ENCODE results near the gene RBFOX2.
A peak's percentile ranks its signal among the peaks of the same experiment; 100 is the strongest.

Gene RBFOX2

GRCh38 chr22:35899736-35900135 lies 128.9 kb downstream of the RBFOX2 start:
- DNase-seq (ENCODE audit: low spot score): no peak

- DNase-seq (ENCODE audit: low spot score): no peak
Measured at GRCh38 chr22:35896111-35896705, 132.4 kb downstream of the RBFOX2 start.

- DNase-seq (ENCODE audit: low spot score): no peak
Measured at GRCh38 chr22:35894937-35895708, 133.5 kb downstream of the RBFOX2 start.

- no peak for DNase-seq (ENCODE audit: low spot score)
Measured at GRCh38 chr22:35894464-35894878, 134.2 kb downstream of the RBFOX2 start.

GRCh38 chr22:35893698-35894097 lies 134.9 kb downstream of the RBFOX2 start:
- DNase-seq (ENCODE audit: low spot score): no peak

- no peak for DNase-seq (ENCODE audit: low spot score)
Measured at GRCh38 chr22:35892192-35892591, 136.4 kb downstream of the RBFOX2 start.

- no peak for DNase-seq (ENCODE audit: low spot score)
Measured at GRCh38 chr22:35891442-35891841, 137.2 kb downstream of the RBFOX2 start.

- DNase-seq (ENCODE audit: low spot score): no peak
Measured at GRCh38 chr22:35889071-35889470, 139.6 kb downstream of the RBFOX2 start.

GRCh38 chr22:35888181-35888870 lies 140.3 kb downstream of the RBFOX2 start:
- no peak for DNase-seq (ENCODE audit: low spot score)

- DNase-seq (ENCODE audit: low spot score): no peak
Measured at GRCh38 chr22:35887296-35887875, 141.2 kb downstream of the RBFOX2 start.

GRCh38 chr22:35886309-35886708 lies 142.3 kb downstream of the RBFOX2 start:
- DNase-seq (ENCODE audit: low spot score): no peak

- DNase-seq (ENCODE audit: low spot score): no peak
Measured at GRCh38 chr22:35884529-35884928, 144.1 kb downstream of the RBFOX2 start.

- no peak for DNase-seq (ENCODE audit: low spot score)
Measured at GRCh38 chr22:35883031-35883620, 145.5 kb downstream of the RBFOX2 start.

GRCh38 chr22:35882211-35883030 lies 146.2 kb downstream of the RBFOX2 start:
- no peak for DNase-seq (ENCODE audit: low spot score)

GRCh38 chr22:35879351-35879750 lies 149.3 kb downstream of the RBFOX2 start:
- no peak for DNase-seq (ENCODE audit: low spot score)

GRCh38 chr22:35873426-35873825 lies 155.2 kb downstream of the RBFOX2 start:
- DNase-seq (ENCODE audit: low spot score): peak; percentile 28

GRCh38 chr22:35872451-35872850 lies 156.2 kb downstream of the RBFOX2 start:
- DNase-seq (ENCODE audit: low spot score): no peak

- DNase-seq (ENCODE audit: low spot score): no peak
Measured at GRCh38 chr22:35870517-35871293, 157.9 kb downstream of the RBFOX2 start.

GRCh38 chr22:35868938-35869337 lies 159.7 kb downstream of the RBFOX2 start:
- no peak for DNase-seq (ENCODE audit: low spot score)

- DNase-seq (ENCODE audit: low spot score): no peak
Measured at GRCh38 chr22:35866651-35867050, 162.0 kb downstream of the RBFOX2 start.
